Spleen (tissue), 11 donors: ENCODE measurements around the gene DPAGT1. TPM values are rescaled to one million over a fixed set of nuclear protein-coding genes. Genes with fewer than 3 reads are reported as not detected.

Source experiments
- DNase-seq: peaks from one replicate; pipeline ENCODE4 v3.0.0-alpha.2; 2020
- H3K27ac ChIP-seq, 8 donors: fragments of 200-600 bp; sonication (generic) in 7 of 8; 1 replicate in 4 of 8; 2 replicates in 4 of 8; pipeline versions ENCODE4 v1.5.0 to v1.8.0; 2016 to 2021; ENCODE audit warnings: inconsistent platforms in 4 of 8, mild to moderate bottlenecking in 4 of 8, moderate library complexity in 1 of 8
- H3K27me3 ChIP-seq, 7 donors: fragments of 200-600 bp; sonication (generic) in 6 of 7; replicated peaks in 1 of 7; 1 replicate in 4 of 7; 2 replicates in 3 of 7; pipeline versions ENCODE4 v1.5.0 to v1.8.0; 2016 to 2021; ENCODE audit warnings: inconsistent platforms in 3 of 7, mild to moderate bottlenecking in 1 of 7
- H3K36me3 ChIP-seq, 6 donors: fragments of 200-600 bp; sonication (generic) in 5 of 6; 1 replicate in 4 of 6; 2 replicates in 2 of 6; pipeline versions ENCODE4 v1.5.0 to v1.8.0; 2016 to 2021; ENCODE audit warnings: inconsistent platforms in 2 of 6
- H3K4me1 ChIP-seq, 6 donors: fragments of 200-600 bp; sonication (generic) in 5 of 6; 1 replicate in 3 of 6; 2 replicates in 3 of 6; pipeline versions ENCODE4 v1.5.0 to v1.8.0; 2016 to 2021; ENCODE audit warnings: inconsistent platforms in 3 of 6
- H3K4me3 ChIP-seq, 8 donors: fragments of 200-600 bp; sonication (generic) in 7 of 8; 1 replicate in 4 of 8; 2 replicates in 4 of 8; pipeline versions ENCODE4 v1.5.0 to v1.8.0; 2016 to 2021; ENCODE audit warnings: inconsistent platforms in 4 of 8, mild to moderate bottlenecking in 4 of 8, moderate library complexity in 2 of 8
- H3K9me3 ChIP-seq, 8 donors: fragments of 200-600 bp; sonication (generic) in 7 of 8; 1 replicate in 4 of 8; 2 replicates in 4 of 8; pipeline versions ENCODE4 v1.5.0 to v1.8.0; 2016 to 2021; ENCODE audit warnings: inconsistent platforms in 4 of 8
- CTCF ChIP-seq, 11 experiments: fragments of 200-600 bp in 7 of 11; fragments of 450-650 bp in 4 of 11; sonication (generic) in 4 of 11; IDR thresholded peaks in 8 of 11; conservative IDR thresholded peaks in 3 of 11; 1 replicate in 7 of 11; 2 replicates in 4 of 11; pipeline versions ENCODE4 v1.4.0 to v1.8.0; 2016 to 2021; ENCODE audit warnings: antibody characterized with exemption in 11 of 11, inconsistent platforms in 4 of 11, mild to moderate bottlenecking in 1 of 11
- POLR2A ChIP-seq, 3 donors: fragments of 450-650 bp; IDR thresholded peaks; one replicate each; pipeline ENCODE4 v1.5.1; 2017; ENCODE audit warnings: antibody characterized with exemption in 3 of 3, mild to moderate bottlenecking in 1 of 3
- POLR2AphosphoS5 ChIP-seq, 3 donors: sonication (generic); formaldehyde crosslinking; IDR thresholded peaks; one replicate each; pipeline ENCODE4 v1.5.1; 2017; ENCODE audit warnings: antibody characterized with exemption in 3 of 3
- WGBS, 5 donors: extraction: QIAGEN DNeasy Blood & Tissue Kit in 3 of 5; methylation state at CpG; one replicate each; pipeline versions ENCODE4 v1.1.5 to v1.1.7; 2013 to 2018; 5-methylcytosine and 5-hydroxymethylcytosine counted together
- intact Hi-C: fragments of 100-400 bp; cut with DNase I; formaldehyde crosslinking; loops from one replicate; pipeline ENCODE4 v1.15.0; 2023; ENCODE audit warnings: low total_unique reads
- polyA plus RNA-seq, 3 donors: library from polyadenylated mRNA; stranded (reverse); fragments of 200-250 nt; gene quantifications; one replicate each; pipeline ENCODE4 v1.2.1, GENCODE V29; 2013
- total RNA-seq, 7 donors: library from RNA; depleted of rRNA in 3 of 7; stranded (reverse); fragments of >200 nt in 3 of 7; fragmentation: NEBNext Ultra II Directional in 4 of 7; extraction: Animal tissue kit (Norgen Biotek cat#: 25700) in 4 of 7; gene quantifications; one replicate each; pipeline versions ENCODE4 v1.1.0 to v1.2.1, GENCODE V29; 2016 to 2021
- donor health status: healthy with polysubstance abuse.
- donor health status: DM: no; HTN: no; CAD: no; lungs with moderate emphysema.
- donor health status: DM: no; HTN: no; CAD: no.
- donor health status: Bipolar disorder and iron deficiency.
- donor health status: healthy.
- donor health status: DM: no; HTN: no; CAD: no.
- donor health status: DM: yes; HTN: yes; CAD: no.

The DPAGT1 gene
- total and polyA plus RNA-seq, 10 donors, result 20.7 to 58.9 (median 33.7) TPM

- Histone ChIP-seq H3K9me3 (no peaks in the 10 kb centered on the region), H3K4me3 (no peak overlapping the region), H3K27me3 (no peaks in the 10 kb centered on the region), H3K36me3 (peaks cover 2 to 81% (median 71%) of the 10 kb centered on the region in 6 donors), H3K27ac (no peak overlapping the region), H3K4me1 (peaks cover 0 to 9% (median 4%) of the 10 kb centered on the region in 6 donors)
- intact Hi-C loops, result no loop called here
- TF ChIP-seq CTCF (IDR thresholded peaks at IDR 0.05 in 8 of 11, conservative IDR thresholded peaks at IDR 0.05 in 3 of 11), result no peak
- no peak for TF ChIP-seq POLR2AphosphoS5 (IDR thresholded peaks at IDR 0.05)
- TF ChIP-seq POLR2A (IDR thresholded peaks at IDR 0.05), result no peak
- WGBS, 5 donors, result 80 to 94% (median 89%) methylated on average over 6 of the region's 6 CpGs
- DNase-seq, result peak; percentile 3
These were observed 54.4 kb downstream of the DPAGT1 start for GRCh38 chr11:119047205-119047604.

Other genes with a start within 250 kb of the DPAGT1 start
- 10 to 100 TPM; 25.0 to 66.6 (median 33.2) TPM for gene CXCR5, start 218.0 kb downstream of the DPAGT1 start, total RNA-seq
- gene CXCR5, start 218.0 kb downstream of the DPAGT1 start, polyA plus RNA-seq, result 10 to 100 TPM; 35.4 to 50.7 (median 39.6) TPM
- gene BCL9L, start 175.9 kb downstream of the DPAGT1 start, total RNA-seq, result 10 to 100 TPM; 19.8 to 58.0 (median 39.0) TPM
- gene BCL9L, start 175.9 kb downstream of the DPAGT1 start, polyA plus RNA-seq, result 10 to 100 TPM in 1 of 3 donors, 1 to 10 TPM in 2; 2.5 to 14.2 (median 2.6) TPM
- not detected for gene UPK2, start 145.6 kb downstream of the DPAGT1 start, total RNA-seq
- gene UPK2, start 145.6 kb downstream of the DPAGT1 start, polyA plus RNA-seq, result under 1 TPM in 2 of 3 donors, not detected in 1; 0.09 to 0.13 TPM
- gene FOXR1, start 130.1 kb downstream of the DPAGT1 start, total RNA-seq, result not detected
- not detected for gene FOXR1, start 130.1 kb downstream of the DPAGT1 start, polyA plus RNA-seq
- 10 to 100 TPM; 39.2 to 86.2 (median 66.7) TPM for gene CENATAC, start 103.7 kb downstream of the DPAGT1 start, total RNA-seq
- 10 to 100 TPM; 27.0 to 80.8 (median 44.1) TPM for gene CENATAC, start 103.7 kb downstream of the DPAGT1 start, polyA plus RNA-seq
- gene RPS25, start 83.5 kb downstream of the DPAGT1 start, total RNA-seq, result 1,000 to 10,000 TPM in 6 of 7 donors, 100 to 1,000 TPM in 1; 945 to 1,264 (median 1,141) TPM
- 1,000 to 10,000 TPM; 4,407 to 5,214 (median 4,978) TPM for gene RPS25, start 83.5 kb downstream of the DPAGT1 start, polyA plus RNA-seq
- gene TRAPPC4, start 83.1 kb downstream of the DPAGT1 start, total RNA-seq, result 10 to 100 TPM; 43.0 to 61.8 (median 54.4) TPM
- 10 to 100 TPM; 33.1 to 53.0 (median 47.6) TPM for gene TRAPPC4, start 83.1 kb downstream of the DPAGT1 start, polyA plus RNA-seq
- 10 to 100 TPM in 6 of 7 donors, 1 to 10 TPM in 1; 9.9 to 26.0 (median 15.9) TPM for gene SLC37A4, start 71.0 kb downstream of the DPAGT1 start, total RNA-seq
- gene SLC37A4, start 71.0 kb downstream of the DPAGT1 start, polyA plus RNA-seq, result 10 to 100 TPM in 2 of 3 donors, 1 to 10 TPM in 1; 8.2 to 12.6 (median 10.1) TPM
- 100 to 1,000 TPM in 3 of 7 donors, 10 to 100 TPM in 4; 48.2 to 131 (median 80.8) TPM for gene HYOU1, start 44.6 kb downstream of the DPAGT1 start, total RNA-seq
- 10 to 100 TPM; 12.3 to 22.7 (median 15.5) TPM for gene HYOU1, start 44.6 kb downstream of the DPAGT1 start, polyA plus RNA-seq
- gene VPS11, start 34.0 kb downstream of the DPAGT1 start, total RNA-seq, result 10 to 100 TPM; 30.1 to 48.7 (median 44.8) TPM
- gene VPS11, start 34.0 kb downstream of the DPAGT1 start, polyA plus RNA-seq, result 10 to 100 TPM; 41.8 to 66.7 (median 42.4) TPM
- gene HMBS, start 17.0 kb downstream of the DPAGT1 start, total RNA-seq, result 10 to 100 TPM in 6 of 7 donors, 1 to 10 TPM in 1; 7.4 to 42.6 (median 14.1) TPM
- 10 to 100 TPM; 22.8 to 42.0 (median 23.3) TPM for gene HMBS, start 17.0 kb downstream of the DPAGT1 start, polyA plus RNA-seq
- gene C2CD2L, start 5.5 kb upstream of the DPAGT1 start, total RNA-seq, result 10 to 100 TPM; 15.2 to 19.6 (median 17.6) TPM
- gene C2CD2L, start 5.5 kb upstream of the DPAGT1 start, polyA plus RNA-seq, result 10 to 100 TPM in 1 of 3 donors, 1 to 10 TPM in 2; 5.8 to 13.3 (median 9.8) TPM
- gene HINFP, start 19.7 kb upstream of the DPAGT1 start, total RNA-seq, result 10 to 100 TPM; 30.4 to 40.7 (median 34.3) TPM
- 10 to 100 TPM; 12.8 to 19.6 (median 13.4) TPM for gene HINFP, start 19.7 kb upstream of the DPAGT1 start, polyA plus RNA-seq
- under 1 TPM in 4 of 7 donors, not detected in 3; 0.17 to 0.32 (median 0.23) TPM for gene ABCG4, start 47.2 kb upstream of the DPAGT1 start, total RNA-seq
- gene ABCG4, start 47.2 kb upstream of the DPAGT1 start, polyA plus RNA-seq, result under 1 TPM in 2 of 3 donors, not detected in 1; 0.03 to 0.06 TPM
- 10 to 100 TPM; 13.2 to 18.7 (median 15.4) TPM for gene NLRX1, start 66.9 kb upstream of the DPAGT1 start, total RNA-seq
- 10 to 100 TPM in 1 of 3 donors, 1 to 10 TPM in 2; 3.6 to 10.6 (median 5.3) TPM for gene NLRX1, start 66.9 kb upstream of the DPAGT1 start, polyA plus RNA-seq
- not detected for gene NHERF4, start 83.6 kb upstream of the DPAGT1 start, total RNA-seq
- gene NHERF4, start 83.6 kb upstream of the DPAGT1 start, polyA plus RNA-seq, result under 1 TPM in 1 of 3 donors, not detected in 2; 0.12 TPM
- 10 to 100 TPM; 41.0 to 56.3 (median 48.9) TPM for gene CBL, start 104.5 kb upstream of the DPAGT1 start, total RNA-seq
- gene CBL, start 104.5 kb upstream of the DPAGT1 start, polyA plus RNA-seq, result 10 to 100 TPM in 1 of 3 donors, 1 to 10 TPM in 2; 9.4 to 10.1 (median 9.5) TPM
- 100 to 1,000 TPM in 4 of 7 donors, 10 to 100 TPM in 3; 24.2 to 612 (median 139) TPM for gene MCAM, start 215.3 kb upstream of the DPAGT1 start, total RNA-seq
- 10 to 100 TPM; 10.3 to 19.3 (median 12.2) TPM for gene MCAM, start 215.3 kb upstream of the DPAGT1 start, polyA plus RNA-seq
- gene RNF26, start 232.7 kb upstream of the DPAGT1 start, total RNA-seq, result 10 to 100 TPM; 13.6 to 18.2 (median 16.5) TPM
- gene RNF26, start 232.7 kb upstream of the DPAGT1 start, polyA plus RNA-seq, result 10 to 100 TPM in 2 of 3 donors, 1 to 10 TPM in 1; 8.6 to 13.2 (median 10.0) TPM
- gene C1QTNF5, start 239.0 kb upstream of the DPAGT1 start, total RNA-seq, result 10 to 100 TPM; 21.3 to 55.0 (median 35.8) TPM
- gene C1QTNF5, start 239.0 kb upstream of the DPAGT1 start, polyA plus RNA-seq, result 10 to 100 TPM; 10.3 to 29.0 (median 20.2) TPM
- under 1 TPM in 1 of 7 donors, not detected in 6; 0.16 TPM for gene MFRP, start 244.9 kb upstream of the DPAGT1 start, total RNA-seq
- gene MFRP, start 244.9 kb upstream of the DPAGT1 start, polyA plus RNA-seq, result under 1 TPM; 0.02 to 0.03 (median 0.02) TPM